Activated CD8-positive, alpha-beta memory T cell treated with anti-CD3 and anti-CD28 coated beads for 4 hours (primary cell): ENCODE measurements around the gene USPL1.

Experiments
- DNase-seq, 2 donors: peaks; one replicate each; pipeline ENCODE4 v3.0.0-alpha.2; 2020; ENCODE audit warnings: low read depth in 2 of 2

Gene USPL1

GRCh38 chr13:30696278-30697176 is 78.8 kb downstream of the USPL1 start:
- no peak for DNase-seq

- no peak for DNase-seq
These were observed 79.6 kb downstream of the USPL1 start for GRCh38 chr13:30697177-30697953.

GRCh38 chr13:30697996-30698401 is 80.3 kb downstream of the USPL1 start:
- DNase-seq: no peak

GRCh38 chr13:30698488-30699005 is 80.8 kb downstream of the USPL1 start:
- no peak for DNase-seq

GRCh38 chr13:30700364-30700763 is 82.6 kb downstream of the USPL1 start:
- no peak for DNase-seq

GRCh38 chr13:30702006-30702405 is 84.3 kb downstream of the USPL1 start:
- DNase-seq: no peak

GRCh38 chr13:30704596-30704995 is 86.9 kb downstream of the USPL1 start:
- DNase-seq: no peak

GRCh38 chr13:30705680-30706079 is 88.0 kb downstream of the USPL1 start:
- DNase-seq: no peak

- DNase-seq: no peak
These were observed 90.8 kb downstream of the USPL1 start for GRCh38 chr13:30708541-30708940.
